Measurements from ENCODE around the gene TAS2R46.

DNA sequence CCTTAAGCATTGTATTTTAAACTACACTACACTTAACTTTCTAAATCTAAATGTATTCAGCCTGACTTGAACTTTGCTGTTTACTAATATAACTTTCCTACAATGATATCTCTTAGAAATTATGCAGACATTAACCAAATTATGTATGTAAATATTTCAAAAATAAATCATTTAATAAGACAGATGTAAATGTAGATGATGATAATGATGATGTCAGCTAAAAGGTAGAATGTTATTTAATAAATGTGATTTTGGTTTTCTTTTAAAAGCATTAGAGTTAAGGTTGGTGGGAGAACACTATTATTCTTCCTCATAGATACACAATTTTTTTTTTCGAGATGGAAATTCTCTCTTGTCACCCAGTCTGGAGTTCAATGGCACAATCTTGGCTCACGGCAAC lies 19.9 kb upstream of the TAS2R46 start:
- no peak for TF ChIP-seq POLR2A (IDR thresholded peaks at IDR 0.05)
- TF ChIP-seq, protein P1, sequence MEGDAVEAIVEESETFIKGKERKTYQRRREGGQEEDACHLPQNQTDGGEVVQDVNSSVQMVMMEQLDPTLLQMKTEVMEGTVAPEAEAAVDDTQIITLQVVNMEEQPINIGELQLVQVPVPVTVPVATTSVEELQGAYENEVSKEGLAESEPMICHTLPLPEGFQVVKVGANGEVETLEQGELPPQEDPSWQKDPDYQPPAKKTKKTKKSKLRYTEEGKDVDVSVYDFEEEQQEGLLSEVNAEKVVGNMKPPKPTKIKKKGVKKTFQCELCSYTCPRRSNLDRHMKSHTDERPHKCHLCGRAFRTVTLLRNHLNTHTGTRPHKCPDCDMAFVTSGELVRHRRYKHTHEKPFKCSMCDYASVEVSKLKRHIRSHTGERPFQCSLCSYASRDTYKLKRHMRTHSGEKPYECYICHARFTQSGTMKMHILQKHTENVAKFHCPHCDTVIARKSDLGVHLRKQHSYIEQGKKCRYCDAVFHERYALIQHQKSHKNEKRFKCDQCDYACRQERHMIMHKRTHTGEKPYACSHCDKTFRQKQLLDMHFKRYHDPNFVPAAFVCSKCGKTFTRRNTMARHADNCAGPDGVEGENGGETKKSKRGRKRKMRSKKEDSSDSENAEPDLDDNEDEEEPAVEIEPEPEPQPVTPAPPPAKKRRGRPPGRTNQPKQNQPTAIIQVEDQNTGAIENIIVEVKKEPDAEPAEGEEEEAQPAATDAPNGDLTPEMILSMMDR (IDR thresholded peaks at IDR 0.05) = no peak
- TF ChIP-seq POLR2AphosphoS5 (IDR thresholded peaks at IDR 0.05) = no peak
- TF ChIP-seq EP300 (IDR thresholded peaks at IDR 0.05) = no peak
